RWPE1 (cell line): Measurements from ENCODE around the gene ME3.
A peak's percentile ranks its signal among the peaks of the same experiment; 100 is the strongest.

ENCODE experiments used
- CTCF ChIA-PET: fragments of 350-600 bp; sonication (Branson Sonifier 250); formaldehyde crosslinking; extraction: SDS; loops from one replicate; lab custom pipeline; 2021; lab: Yijun Ruan, JAX
- POLR2A ChIA-PET: fragments of 400-600 bp; formaldehyde crosslinking; extraction: SDS; loops from one replicate; lab custom pipeline; 2020; ENCODE audit warnings: antibody characterized with exemption; ENCODE audit not compliant: low non-redundant PET; lab: Yijun Ruan, JAX
- DNase-seq: peaks from one replicate; pipeline ENCODE4 v3.0.0; 2012; ENCODE audit warnings: low spot score
- H3K27ac ChIP-seq: fragments of 450-650 bp; 2 replicates; pipeline ENCODE4 v1.5.1; 2017
- CTCF ChIP-seq: fragments of 450-650 bp; conservative IDR thresholded peaks from 2 replicates; pipeline ENCODE4 v1.5.1; 2017; ENCODE audit warnings: low read depth, mild to moderate bottlenecking

ME3 gene

DNA sequence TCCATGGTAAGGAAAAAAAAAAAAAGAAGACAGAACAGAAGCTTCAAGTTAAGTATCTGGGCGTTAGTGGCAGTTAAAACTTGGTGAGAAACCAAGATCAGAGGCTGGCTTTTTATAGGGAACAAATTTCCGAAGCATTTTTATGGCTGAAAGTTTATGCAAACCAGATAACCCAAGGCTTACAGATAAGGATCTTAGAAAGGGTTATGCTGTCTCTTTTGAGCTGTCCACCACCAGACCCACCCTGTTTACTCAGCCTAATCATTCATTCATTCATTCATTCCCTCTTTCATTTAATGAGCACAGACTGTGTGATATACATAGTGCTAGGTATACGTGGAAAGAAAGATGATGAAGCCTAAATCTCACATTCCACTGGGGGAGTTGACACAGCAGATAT is 89.5 kb downstream of the ME3 start:
- POLR2A ChIA-PET = no interaction called here
- CTCF ChIA-PET = no interaction called here
- no peak for TF ChIP-seq CTCF
- no peak for DNase-seq
- no peak overlapping the region for H3K27ac ChIP-seq

DNA sequence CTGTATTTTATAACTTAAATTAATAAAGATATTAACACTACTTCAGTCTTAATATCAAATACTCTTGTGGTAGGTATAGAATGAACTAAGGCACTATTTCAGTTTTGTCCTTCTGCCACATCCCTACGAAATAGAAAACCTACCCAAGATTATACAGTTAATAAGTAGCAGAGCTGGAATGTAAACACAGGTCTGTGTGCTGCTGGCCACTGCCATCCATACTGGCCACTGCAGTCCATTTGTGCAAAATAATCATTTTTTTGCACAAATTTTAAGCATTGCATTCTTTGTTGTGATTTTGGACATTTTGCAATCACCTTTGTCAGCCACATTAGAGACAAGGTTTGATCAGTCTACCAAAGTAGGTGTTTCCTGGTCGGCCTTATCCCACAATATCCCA is 91.9 kb downstream of the ME3 start:
- H3K27ac ChIP-seq = no peak overlapping the region
- DNase-seq = no peak
- ChIA-PET CTCF (interaction anchor here (0.7 to 0.8 kb wide), 2 partner anchors 28 to 344 kb away, joined by 3 read pairs; no protein-coding TSS in a partner anchor), POLR2A (no interaction called here)
- no peak for TF ChIP-seq CTCF

GRCh38 chr11:86579406-86579731 is 93.0 kb downstream of the ME3 start:
- H3K27ac ChIP-seq = no peak overlapping the region
- no peak for TF ChIP-seq CTCF
- no peak for DNase-seq
- ChIA-PET CTCF (interaction anchor here (0.7 kb wide), 1 partner anchor 202 kb away, joined by 3 read pairs; no protein-coding TSS in a partner anchor), POLR2A (no interaction called here)

DNA sequence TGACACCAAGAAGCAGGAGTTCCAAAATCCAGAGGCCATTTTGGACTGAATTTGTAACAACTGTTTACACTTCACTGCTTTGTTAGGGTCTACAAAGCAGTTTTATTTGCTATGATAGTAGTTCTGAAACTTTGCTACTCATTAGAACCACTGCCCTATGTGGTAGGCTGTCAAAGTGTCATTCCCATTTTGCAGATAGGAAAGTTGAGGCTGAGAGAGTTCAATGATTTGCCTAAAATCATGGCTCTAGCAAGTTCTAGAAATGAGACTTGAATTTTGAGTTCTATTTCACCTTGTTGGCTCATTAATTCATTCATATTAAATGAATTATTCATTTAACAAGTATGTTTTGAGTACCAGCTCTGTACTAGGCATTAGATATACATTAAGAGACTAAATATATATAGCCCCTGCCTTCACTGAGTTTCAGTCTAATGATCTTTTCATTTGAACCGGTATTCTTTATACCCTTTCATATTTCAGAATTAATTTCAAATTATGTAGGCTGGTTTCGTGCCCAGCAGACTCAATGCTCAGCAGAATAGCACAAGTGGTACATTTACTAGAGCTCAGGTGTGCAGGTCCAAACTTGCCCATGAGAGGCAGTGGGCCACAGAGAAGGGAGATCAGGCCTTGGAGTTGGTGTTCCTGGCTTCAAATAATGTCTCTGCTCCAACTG is 93.5 kb downstream of the ME3 start:
- POLR2A ChIA-PET = no interaction called here
- CTCF ChIA-PET = interaction anchor here (0.6 to 1.7 kb wide), 3 partner anchors 11 to 202 kb away, joined by 3 to 6 read pairs (median 3); no protein-coding TSS in a partner anchor
- DNase-seq = no peak
- TF ChIP-seq CTCF = no peak
- peak overlapping the region; percentile 77 for H3K27ac ChIP-seq

- ChIA-PET POLR2A (no interaction called here), CTCF (interaction anchor here (1.7 kb wide), 1 partner anchor 31 kb away, joined by 6 read pairs; no protein-coding TSS in a partner anchor)
- peak overlapping the region; percentile 77 for H3K27ac ChIP-seq
- DNase-seq = peak; percentile 80
- TF ChIP-seq CTCF = no peak
Observed at GRCh38 chr11:86577644-86578636, 94.5 kb downstream of the ME3 start.

- ChIA-PET CTCF (interaction anchor here (1.0 to 1.7 kb wide), 2 partner anchors 31 to 81 kb away, joined by 4 to 6 read pairs; no protein-coding TSS in a partner anchor), POLR2A (no interaction called here)
- no peak for TF ChIP-seq CTCF
- DNase-seq = no peak
- no peak overlapping the region for H3K27ac ChIP-seq
Observed at GRCh38 chr11:86576946-86577624, 95.3 kb downstream of the ME3 start.
